Dermis microvascular lymphatic vessel endothelial cell (primary cell): ENCODE results near the gene PCSK5. TPM values are rescaled to one million over a fixed set of nuclear protein-coding genes. Genes with fewer than 3 reads are reported as not detected.
A peak's percentile ranks its signal among the peaks of the same experiment; 100 is the strongest.
"Not testable (repeated sequence)": the region's sequence is repeated elsewhere in the genome, so short reads cannot be mapped to it uniquely, and the experiment has no call there.

Experiments used
- DNase-seq, 2 donors: peaks; one replicate each; pipeline versions ENCODE4 v3.0.0 to v3.0.0-alpha.2; 2010; ENCODE audit warnings: low read depth in 2 of 2
- total RNA-seq: library from RNA; depleted of rRNA; stranded (reverse); fragments of >200 nt; gene quantifications from 2 replicates; pipeline ENCODE4 v1.2.1, GENCODE V29; 2014

PCSK5 gene
- total RNA-seq, 1 donor from 2014 or later: 1.0 TPM

DNA sequence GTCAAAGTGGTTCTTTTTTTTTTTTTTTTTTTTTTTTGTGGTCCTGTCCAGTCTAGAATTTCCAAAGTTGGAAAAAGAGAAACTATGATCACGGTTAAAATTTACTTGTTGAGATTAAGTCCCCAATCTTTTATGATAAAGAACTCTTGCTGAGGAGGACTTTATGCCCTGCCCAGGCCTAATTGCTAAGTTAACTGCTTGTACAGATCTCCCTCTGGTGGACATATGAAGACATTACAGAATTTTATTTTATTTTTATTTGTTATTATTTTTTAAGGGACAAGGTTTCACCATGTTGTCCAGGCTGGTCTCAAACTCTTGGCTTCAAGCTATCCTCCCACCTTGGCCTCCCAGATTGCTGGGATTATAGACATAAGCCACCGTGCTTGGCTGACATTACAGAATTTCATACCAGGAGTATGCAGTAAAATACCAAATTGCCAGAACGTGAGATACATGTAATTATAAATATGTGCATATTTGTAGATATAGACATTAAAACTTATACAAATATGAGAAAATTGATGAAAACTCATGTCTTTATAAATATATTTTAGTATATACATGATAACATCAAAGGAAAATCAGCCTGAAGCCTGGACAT, 412.6 kb downstream of the PCSK5 start:
- peak; percentile 36 to 68 for DNase-seq

DNA sequence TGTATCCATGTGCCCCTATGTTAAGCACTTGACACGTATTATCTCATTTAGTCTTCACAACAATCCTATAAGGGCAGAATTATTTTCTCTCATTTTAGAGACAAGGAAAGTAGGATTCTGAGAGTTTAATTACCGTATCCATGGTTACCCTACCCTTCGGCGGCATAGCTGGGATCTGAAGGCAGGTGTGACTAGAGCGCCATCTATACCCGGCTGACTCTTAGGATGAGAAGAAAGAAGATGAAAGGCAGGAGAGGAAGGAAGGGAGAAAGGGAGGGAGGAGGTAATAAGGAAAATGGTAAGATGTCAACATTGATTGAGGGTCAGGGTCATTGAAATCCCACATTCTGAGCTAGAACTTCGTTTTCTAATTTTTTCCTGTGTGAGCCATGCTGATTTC, 416.6 kb downstream of the PCSK5 start:
- not testable (repeated sequence) for DNase-seq

DNA sequence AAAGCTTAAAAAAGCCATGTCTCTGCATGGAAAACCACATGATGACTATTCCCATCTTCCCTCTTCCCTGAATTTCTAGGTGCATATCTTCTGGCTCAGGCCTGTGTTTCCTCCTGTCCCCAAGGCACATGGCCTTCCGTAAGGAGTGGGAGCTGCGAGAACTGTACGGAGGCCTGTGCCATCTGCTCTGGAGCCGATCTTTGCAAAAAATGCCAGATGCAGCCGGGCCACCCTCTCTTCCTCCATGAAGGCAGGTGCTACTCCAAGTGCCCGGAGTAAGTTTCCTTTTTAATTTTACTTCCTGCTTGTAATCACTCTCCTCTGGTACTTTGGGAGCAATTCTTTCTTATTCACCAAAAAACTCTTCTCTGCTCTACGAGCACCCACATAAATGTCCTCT, 420.1 kb downstream of the PCSK5 start:
- DNase-seq: no peak

DNA sequence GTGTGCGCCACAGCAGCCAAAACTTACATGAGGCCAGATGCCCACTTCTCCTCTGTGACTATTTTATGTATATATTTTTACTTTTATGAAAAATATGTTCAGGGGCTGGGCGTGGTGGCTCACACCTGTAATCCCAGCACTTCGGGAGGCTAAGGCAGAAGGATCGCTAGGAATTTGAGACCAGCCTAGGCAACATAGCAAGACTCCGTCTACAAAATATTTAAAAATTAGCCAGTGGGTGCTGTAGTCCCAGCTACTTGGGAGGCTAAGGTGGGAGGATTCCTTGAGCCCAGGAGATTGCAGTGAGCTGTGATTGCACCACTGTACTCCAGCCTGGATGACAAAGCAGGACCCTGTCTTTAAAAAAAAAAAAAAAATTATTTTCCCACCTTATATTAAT, 420.5 kb downstream of the PCSK5 start:
- no peak for DNase-seq

DNA sequence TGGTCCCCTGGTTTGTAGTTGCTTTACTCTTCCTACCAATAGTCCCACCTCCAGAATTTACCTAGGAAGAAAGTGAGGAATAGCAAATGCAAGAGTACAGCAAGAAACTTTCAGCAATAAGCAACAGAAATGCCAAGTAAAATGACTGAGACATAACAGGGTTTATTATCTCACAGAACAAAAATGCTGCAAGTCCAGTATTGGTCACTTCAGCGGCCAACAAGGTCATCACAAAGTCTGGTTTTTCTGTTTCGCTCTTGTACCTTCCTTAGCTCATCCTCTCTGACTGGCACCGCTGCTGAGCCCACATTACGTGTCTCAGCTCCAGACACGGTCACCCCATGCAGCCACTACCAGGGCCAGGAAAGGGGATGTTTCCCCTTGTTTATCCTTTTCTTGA, 421.1 kb downstream of the PCSK5 start:
- DNase-seq: no peak

DNA sequence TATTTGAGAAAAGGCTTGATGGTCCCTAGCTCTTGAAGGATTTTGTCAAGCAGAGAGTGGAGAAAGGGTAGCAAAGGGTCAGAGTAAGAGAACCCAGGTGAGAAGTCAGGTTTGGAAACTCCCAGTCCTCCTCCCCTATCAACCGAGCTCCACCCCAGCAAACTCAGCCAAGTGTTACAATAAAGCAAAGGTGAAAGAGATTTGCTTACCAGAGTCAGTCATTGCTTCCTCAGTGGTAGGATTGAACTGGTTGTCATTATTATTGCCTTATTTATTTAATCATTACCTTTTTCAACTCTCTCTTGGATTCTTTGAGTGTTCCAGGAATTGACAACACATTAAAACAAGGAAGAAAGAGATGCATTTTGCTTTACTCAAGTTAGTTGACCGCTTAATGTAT, 423.3 kb downstream of the PCSK5 start:
- no peak for DNase-seq

DNA sequence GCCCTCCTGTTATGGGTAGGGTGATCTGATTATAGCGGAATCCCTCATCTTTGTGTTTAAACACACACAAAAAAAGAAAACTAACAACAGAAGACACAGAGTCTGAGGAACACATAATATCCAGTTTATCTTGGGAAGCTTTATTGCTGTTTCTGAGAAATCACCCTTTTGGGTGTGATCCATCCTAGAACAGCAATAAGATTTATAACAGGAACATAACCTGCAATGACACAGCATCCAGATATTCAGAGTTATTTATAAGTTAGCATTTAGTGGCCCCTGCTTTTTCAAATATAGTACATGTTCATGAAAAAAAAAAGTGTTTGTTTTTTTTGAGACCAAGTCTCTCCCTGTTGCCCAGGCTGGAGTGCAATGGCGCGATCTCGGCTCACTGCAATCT, 423.8 kb downstream of the PCSK5 start:
- no peak for DNase-seq

DNA sequence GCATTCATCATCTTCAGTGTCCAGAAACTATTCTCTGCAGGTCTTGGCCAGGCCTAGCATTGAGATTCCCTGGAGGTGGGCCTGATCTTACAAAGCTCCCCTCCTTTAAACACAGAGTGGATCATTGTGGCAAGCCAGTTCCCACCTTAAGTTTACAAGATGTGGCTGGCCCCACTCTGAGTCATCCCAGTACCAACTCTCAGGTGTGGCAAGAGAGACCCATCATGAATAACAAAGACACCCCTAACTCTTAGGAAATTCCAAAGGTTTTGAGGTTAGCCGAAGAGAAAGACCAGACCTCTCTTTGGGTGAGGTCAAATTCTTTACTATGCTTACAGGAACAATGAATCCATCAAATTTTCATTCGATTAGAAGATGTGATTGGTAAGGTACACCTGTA, 425.6 kb downstream of the PCSK5 start:
- no peak for DNase-seq

DNA sequence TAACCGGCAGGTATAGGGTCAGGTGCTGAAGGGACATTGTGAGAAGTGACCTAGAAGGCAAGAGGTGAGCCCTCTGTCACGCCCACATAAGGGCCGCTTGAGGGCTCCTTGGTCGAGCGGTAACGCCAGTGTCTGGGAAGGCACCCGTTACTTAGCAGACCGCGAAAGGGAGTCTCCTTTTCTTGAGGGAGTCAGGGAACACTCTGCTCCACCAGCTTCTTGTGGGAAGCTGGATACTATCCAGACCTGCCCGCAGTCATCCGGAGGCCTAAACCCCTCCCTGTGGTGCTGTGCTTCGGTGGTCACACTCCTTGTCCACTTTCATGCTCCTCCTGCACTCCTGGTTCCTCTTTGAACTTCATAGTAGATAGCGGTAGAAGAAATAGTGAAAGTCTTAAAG, 429.0 kb downstream of the PCSK5 start:
- DNase-seq: not testable (repeated sequence)

DNA sequence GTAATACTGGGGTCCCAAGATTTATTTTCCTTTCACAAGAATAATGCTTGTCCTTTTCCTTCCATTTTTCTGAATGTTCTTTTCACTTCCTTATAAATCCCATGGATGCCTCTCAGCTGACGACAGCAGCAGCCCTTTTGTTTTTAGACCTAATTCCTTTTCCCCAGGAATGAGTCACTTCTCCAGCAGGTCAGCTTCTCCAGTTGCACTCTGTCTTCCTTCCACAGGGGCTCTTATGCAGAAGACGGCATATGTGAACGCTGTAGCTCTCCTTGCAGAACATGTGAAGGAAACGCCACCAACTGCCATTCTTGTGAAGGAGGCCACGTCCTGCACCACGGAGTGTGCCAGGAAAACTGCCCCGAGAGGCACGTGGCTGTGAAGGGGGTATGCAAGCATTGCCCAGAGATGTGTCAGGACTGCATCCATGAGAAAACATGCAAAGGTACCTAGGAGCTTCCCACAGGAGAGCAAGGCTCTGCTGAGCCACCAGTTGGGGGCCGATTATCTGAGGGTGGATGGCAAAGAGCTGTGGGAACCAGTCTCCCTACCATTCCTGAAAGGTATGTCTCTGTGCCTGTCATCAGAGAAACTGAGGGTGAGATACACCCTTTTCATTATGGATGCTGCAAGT, 430.8 kb downstream of the PCSK5 start:
- DNase-seq: peak in 1 of 2 donors; percentile 78

DNA sequence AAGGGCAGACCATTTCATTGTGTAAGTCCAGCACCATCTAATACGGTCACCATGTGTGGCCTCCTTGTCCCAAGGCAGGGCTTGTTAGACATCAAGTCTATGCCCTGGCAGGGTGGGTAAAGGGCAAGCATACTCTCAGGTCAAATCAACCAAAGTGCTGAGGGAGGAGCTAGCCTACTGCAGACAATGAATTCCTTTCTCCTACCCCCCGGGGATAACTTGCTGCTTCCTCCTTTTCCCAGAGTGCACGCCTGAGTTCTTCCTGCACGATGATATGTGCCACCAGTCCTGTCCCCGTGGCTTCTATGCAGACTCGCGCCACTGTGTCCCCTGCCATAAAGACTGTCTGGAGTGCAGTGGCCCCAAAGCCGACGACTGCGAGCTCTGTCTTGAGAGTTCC, 432.3 kb downstream of the PCSK5 start:
- no peak for DNase-seq

DNA sequence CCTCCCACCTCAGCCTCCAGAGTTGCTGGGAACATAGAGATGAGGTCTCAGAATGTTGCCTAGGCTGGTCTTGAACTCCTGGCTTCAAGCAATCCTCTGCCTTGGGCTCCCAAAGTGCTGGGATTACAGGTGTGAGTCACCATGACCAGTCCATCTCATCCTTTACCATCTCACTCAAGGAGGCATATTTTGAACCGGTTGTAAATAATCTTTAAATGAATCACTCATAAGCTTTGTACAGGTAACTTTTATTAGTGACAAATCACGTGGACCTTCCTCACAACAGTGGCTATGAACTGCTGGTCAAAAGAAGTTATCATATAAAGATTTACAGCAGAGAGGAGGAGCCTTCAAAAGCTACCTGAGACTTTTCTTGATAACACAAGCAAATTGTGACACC, 433.0 kb downstream of the PCSK5 start:
- no peak for DNase-seq

DNA sequence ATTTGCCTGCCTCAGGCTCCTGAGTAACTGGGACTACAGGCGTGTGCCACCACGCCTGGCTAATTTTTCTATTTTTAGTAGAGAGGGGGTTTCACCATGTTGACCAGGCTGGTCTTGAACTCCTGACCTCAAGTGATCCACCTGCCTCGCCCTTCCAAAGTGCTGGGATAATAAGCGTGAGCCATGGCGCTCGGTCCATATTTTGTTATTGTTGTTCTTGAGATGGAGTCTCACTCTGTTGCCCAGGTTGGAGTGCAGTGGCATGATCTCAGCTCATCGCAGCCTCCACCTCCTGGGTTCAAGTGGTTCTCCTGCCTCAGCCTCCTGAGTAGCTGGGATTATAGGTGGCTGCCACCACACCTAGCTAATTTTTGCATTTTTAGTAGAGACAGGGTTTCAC, 433.6 kb downstream of the PCSK5 start:
- not testable (repeated sequence) for DNase-seq

DNA sequence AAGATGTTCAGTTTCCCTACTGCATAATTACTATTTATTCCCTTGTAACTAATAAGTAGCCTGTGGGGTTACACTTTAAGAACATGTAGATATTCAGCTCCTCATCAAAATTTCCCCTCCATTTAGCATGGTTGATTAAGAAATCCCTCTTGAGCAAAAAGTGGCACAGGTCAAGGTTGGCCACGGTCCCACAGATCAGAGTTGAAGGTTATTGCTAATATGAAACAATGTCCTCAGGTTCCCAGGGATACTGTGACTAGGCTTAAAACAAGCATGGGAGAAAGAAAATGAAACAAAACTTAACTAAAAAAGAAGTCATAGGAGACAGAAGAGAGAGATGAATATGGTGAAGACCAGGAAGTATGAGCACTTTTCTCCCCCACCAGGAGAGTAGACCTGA, 439.6 kb downstream of the PCSK5 start:
- DNase-seq: no peak

DNA sequence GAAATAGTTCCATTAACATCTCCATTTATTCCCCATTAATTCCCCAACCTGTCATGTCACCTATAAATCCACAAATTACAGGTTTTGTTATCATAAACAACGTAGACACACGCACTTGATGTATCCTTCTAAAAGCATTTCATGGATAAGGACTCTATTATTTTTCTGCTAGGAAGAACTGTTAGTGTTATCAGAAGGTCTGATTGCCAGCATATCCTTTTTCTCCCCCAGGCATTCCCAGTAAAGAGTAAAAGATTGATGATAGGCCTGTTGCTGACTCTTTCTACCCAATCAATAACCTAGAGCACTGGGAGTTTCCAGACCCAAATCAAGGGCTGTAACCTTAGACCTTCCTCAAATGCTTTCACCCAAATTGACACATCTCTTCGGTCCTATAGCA, 442.9 kb downstream of the PCSK5 start:
- DNase-seq: no peak

DNA sequence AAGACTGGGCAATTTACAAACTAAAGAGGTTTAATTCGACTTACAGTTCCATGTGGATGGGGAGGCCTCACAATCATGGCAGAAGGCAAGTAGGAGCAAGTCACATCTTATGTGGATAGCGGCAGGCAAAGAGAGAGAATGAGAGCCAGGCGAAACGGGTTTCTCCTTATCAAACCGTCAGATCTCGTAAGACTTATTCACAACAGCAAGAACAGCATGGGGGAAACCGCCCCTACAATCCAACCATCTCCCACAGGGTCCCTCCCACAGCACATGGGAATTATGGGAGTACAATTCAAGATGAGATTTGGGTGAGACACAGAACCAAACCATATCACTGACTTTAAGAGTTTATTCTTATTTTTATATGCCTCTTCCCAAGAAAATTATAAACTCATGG, 443.5 kb downstream of the PCSK5 start:
- DNase-seq: no peak

DNA sequence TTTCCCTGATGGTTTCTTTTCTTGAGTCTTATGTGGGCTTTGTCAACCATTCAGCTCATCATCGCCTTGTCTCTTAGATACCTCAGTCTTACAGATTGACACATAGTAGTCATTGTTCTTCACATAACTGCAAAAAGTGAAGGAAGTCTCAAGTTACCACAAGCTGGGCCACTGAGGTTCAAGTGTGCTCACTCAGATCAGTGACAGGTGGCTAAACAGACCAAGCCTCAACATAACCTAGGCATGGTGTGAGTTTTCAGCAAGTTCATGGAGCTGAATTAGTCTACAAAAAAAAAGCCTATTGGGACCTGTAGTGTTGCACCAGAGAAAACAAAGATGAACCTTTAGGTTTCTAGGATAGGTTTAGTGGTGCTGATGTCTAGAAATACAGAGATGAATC, 445.6 kb downstream of the PCSK5 start:
- no peak for DNase-seq

DNA sequence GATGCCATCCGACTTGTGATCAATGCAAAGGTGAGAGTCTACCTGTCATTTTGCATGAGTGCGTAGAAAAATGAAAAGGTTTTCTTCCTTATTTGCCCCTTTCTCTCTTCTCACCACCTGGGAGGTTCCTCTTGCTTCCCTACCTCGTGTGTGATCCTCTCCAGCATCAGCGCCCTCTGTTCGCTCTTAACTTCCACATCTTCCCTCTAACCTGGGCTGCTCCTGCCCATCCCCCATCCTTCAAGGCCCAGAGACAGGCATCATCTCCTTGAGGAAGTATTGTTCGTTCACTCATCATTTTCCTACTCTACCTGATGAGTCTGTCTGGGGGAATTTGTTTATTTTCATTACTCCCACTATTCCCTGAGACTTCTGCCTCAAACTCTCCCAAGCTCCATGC, 447.9 kb downstream of the PCSK5 start:
- no peak for DNase-seq

DNA sequence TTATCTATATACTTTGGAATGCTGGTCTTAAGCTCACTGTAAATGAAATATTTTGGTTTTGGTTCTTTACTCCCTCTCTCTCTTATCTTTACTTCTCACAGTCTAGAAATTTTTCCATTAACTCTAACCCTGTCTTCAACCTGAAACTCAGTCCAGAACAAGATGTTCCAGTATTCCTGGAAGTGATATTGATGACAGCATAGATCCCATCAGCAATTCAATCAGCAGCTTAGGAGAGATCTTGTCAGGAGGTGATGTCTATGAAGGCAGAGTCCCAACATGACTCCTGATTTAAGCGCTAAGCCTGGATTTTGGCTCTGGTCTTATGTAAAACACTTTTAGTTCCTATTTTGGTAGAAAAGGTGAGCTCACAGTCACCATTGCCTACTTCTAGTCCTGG, 451.1 kb downstream of the PCSK5 start:
- no peak for DNase-seq

DNA sequence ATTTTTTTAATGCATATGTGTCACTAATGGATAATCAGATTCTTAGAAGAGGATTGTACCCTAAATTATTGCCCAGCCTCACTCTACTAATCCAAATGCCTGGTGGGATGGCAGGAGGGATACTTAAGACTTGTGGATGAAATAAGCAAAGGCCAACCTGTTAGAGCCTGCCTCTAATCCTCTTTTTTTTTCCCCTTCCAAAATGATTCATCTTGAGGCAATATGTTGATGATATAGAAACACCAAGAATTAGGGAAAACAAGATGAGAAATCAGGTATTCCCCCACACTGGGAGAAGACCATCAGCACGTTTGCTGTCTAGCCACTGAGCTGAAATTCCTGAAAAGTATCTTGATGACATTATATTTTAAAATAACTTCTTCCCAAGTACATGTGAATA, 451.7 kb downstream of the PCSK5 start:
- DNase-seq: no peak

DNA sequence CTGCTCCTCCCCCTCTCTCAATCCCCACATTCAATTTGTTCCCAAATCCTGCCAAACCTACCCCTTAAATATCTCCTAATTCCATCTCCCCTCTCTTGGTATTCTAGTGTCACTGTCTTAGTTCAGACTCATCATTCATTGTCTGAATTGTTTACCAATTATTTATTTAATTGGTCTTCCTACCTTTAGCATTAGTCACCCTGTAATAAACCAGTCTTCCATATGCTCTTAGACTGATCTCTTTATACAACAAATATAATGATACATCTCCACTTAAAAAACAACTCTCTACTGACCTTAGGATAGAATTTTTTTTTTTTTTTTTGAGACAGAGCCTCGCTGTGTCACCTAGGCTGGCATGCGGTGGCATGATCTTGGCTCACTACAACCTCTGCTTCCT, 452.4 kb downstream of the PCSK5 start:
- DNase-seq: no peak

DNA sequence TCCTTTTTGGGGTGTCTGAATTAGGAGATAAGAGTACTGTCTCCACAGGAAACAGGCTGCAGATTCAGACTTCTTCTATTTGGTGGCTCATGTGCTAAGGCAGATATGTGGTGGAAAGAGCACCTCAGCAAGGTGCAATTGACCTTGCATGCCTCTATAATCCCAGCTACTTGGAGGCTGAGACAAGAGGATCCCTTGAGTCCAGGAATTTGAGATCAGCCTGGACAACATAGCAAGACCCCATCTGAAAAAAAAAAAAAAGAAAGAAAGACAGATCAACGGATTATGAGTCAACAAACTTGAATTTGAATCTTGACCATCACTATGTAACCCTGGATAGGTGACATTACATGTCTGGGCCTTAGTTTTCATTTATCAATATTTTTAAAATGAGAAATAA, 459.4 kb downstream of the PCSK5 start:
- DNase-seq: no peak

DNA sequence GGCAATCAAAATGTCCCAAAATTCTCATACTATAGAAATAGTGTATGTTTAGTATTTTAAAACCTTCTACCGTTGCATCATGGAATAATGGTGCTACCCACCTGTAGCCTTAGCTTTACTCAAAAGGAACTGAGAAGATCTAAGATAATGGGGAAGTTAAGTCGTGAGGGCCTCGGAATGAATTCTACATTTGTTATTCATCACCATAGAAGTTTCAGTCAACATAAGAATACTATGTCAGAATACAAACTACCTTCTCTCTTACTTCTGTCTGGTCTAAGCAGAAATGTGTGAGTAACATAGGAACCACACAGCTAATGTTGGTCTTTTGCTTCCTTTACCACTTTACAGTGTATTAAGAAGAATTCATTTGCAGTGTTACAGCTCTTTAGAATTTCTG, 460.5 kb downstream of the PCSK5 start:
- no peak for DNase-seq
